HepG2 (cell line): Measurements from ENCODE around the gene TRIM44.

Source experiments
- MEIS1 ChIP-seq: sonication (generic); formaldehyde crosslinking; IDR thresholded peaks from 2 replicates; pipeline ENCODE4 v1.9.0; 2021; ENCODE audit warnings: mild to moderate bottlenecking, missing genetic modification reagents, moderate library complexity, borderline replicate concordance
- POLR2AphosphoS5 ChIP-seq: IDR thresholded peaks from 2 replicates; pipeline ENCODE4 v1.6.1; 2012; ENCODE audit warnings: low read depth, low read length
- TF ChIP-seq, protein P1 (sequence below): sonication (generic); formaldehyde crosslinking; IDR thresholded peaks from 2 replicates; pipeline ENCODE4 v1.4.0; 2020; ENCODE audit warnings: missing genetic modification reagents
- TF ChIP-seq, protein P2 (sequence below), 2 experiments: sonication (generic) in 1 of 2; formaldehyde crosslinking in 1 of 2; IDR thresholded peaks; 2 replicates each; pipeline versions ENCODE4 v1.5.1 to v1.6.1; 2011 to 2020; ENCODE audit warnings: borderline replicate concordance in 1 of 2, low read depth in 1 of 2, low read length in 1 of 2, mild to moderate bottlenecking in 1 of 2, missing genetic modification reagents in 1 of 2, moderate library complexity in 1 of 2
- TF ChIP-seq, protein P3 (sequence below): sonication (generic); formaldehyde crosslinking; IDR thresholded peaks from 2 replicates; pipeline ENCODE4 v1.5.0; 2020; ENCODE audit warnings: mild to moderate bottlenecking, missing genetic modification reagents, moderate library complexity

DNA sequence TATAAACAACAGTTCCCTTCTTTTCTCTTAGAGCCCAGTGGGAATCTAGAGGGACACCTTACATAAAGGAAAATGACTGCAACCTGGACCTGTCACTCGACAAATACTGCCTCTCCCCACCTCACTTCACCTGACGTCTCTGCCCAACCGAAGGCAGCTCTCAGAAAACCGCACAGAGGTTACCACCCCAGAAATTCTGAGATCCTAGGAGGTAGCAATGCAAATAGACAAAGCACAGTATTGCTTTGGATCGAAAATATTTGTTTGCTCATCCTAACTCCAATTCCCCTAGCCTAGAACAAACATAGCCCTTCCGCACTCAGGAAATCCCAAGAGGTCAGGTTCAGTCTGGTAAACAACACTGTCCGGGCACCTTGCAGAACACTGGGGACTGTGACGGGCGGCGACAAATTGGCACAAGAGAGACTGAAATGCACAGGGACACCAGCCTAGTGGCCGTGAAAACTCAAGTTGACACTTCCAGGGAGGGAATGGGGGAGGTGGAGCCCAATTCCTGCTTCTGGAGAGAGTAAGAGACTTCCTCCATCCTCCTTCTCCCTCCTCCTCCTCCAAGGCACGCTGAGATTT is 420 bp upstream of the TRIM44 start:
- TF ChIP-seq, protein P1, sequence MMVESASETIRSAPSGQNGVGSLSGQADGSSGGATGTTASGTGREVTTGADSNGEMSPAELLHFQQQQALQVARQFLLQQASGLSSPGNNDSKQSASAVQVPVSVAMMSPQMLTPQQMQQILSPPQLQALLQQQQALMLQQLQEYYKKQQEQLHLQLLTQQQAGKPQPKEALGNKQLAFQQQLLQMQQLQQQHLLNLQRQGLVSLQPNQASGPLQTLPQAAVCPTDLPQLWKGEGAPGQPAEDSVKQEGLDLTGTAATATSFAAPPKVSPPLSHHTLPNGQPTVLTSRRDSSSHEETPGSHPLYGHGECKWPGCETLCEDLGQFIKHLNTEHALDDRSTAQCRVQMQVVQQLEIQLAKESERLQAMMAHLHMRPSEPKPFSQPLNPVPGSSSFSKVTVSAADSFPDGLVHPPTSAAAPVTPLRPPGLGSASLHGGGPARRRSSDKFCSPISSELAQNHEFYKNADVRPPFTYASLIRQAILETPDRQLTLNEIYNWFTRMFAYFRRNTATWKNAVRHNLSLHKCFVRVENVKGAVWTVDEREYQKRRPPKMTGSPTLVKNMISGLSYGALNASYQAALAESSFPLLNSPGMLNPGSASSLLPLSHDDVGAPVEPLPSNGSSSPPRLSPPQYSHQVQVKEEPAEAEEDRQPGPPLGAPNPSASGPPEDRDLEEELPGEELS, result peak; percentile 96
- TF ChIP-seq MEIS1 (CRISPR knock-in tag), result no peak
- TF ChIP-seq, protein P2, sequence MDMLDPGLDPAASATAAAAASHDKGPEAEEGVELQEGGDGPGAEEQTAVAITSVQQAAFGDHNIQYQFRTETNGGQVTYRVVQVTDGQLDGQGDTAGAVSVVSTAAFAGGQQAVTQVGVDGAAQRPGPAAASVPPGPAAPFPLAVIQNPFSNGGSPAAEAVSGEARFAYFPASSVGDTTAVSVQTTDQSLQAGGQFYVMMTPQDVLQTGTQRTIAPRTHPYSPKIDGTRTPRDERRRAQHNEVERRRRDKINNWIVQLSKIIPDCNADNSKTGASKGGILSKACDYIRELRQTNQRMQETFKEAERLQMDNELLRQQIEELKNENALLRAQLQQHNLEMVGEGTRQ (IDR thresholded peaks at IDR 0.05; ENCODE audit: low read depth, low read length), result no peak
- TF ChIP-seq, protein P2 (CRISPR knock-in tag; IDR thresholded peaks at IDR 0.05; ENCODE audit: borderline replicate concordance), result no peak
- no peak for TF ChIP-seq POLR2AphosphoS5
- TF ChIP-seq, protein P3, sequence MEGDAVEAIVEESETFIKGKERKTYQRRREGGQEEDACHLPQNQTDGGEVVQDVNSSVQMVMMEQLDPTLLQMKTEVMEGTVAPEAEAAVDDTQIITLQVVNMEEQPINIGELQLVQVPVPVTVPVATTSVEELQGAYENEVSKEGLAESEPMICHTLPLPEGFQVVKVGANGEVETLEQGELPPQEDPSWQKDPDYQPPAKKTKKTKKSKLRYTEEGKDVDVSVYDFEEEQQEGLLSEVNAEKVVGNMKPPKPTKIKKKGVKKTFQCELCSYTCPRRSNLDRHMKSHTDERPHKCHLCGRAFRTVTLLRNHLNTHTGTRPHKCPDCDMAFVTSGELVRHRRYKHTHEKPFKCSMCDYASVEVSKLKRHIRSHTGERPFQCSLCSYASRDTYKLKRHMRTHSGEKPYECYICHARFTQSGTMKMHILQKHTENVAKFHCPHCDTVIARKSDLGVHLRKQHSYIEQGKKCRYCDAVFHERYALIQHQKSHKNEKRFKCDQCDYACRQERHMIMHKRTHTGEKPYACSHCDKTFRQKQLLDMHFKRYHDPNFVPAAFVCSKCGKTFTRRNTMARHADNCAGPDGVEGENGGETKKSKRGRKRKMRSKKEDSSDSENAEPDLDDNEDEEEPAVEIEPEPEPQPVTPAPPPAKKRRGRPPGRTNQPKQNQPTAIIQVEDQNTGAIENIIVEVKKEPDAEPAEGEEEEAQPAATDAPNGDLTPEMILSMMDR (CRISPR knock-in tag), result no peak
